T-helper 1 cell treated with Interleukin-12 subunit alpha and Interleukin-12 subunit beta and Interleukin-4 antibody, amounts not matched to agents 30 μg/mL and 1 μg/mL, for 36 hours (primary cell): ENCODE measurements around the gene TRAF3.
"Not testable (repeated sequence)": the region's sequence is repeated elsewhere in the genome, so short reads cannot be mapped to it uniquely, and the experiment has no call there.

Experiments
- H3K27ac Mint-ChIP-seq: one replicate; pipeline ENCODE4 v1.8.0; 2021; ENCODE audit warnings: mild to moderate bottlenecking, mixed read lengths
- H3K27me3 Mint-ChIP-seq: one replicate; pipeline ENCODE4 v1.8.0; 2021; ENCODE audit warnings: low read depth, mixed read lengths
- H3K36me3 Mint-ChIP-seq: one replicate; pipeline ENCODE4 v1.8.0; 2021; ENCODE audit warnings: low read depth, mixed read lengths
- H3K4me1 Mint-ChIP-seq: one replicate; pipeline ENCODE4 v1.8.0; 2021; ENCODE audit warnings: low read depth, mixed read lengths
- H3K4me3 Mint-ChIP-seq: one replicate; pipeline ENCODE4 v1.8.0; 2021; ENCODE audit warnings: mild to moderate bottlenecking, moderate library complexity, mixed read lengths
- H3K9me3 Mint-ChIP-seq: one replicate; pipeline ENCODE4 v1.8.0; 2021; ENCODE audit warnings: mixed read lengths

The TRAF3 gene

GRCh38 chr14:102917056-102917385 lies 139.8 kb downstream of the TRAF3 start:
- Mint-ChIP-seq H3K27me3 (no peaks in the 10 kb centered on the region), H3K27ac (no peak overlapping the region), H3K36me3 (no peaks in the 10 kb centered on the region), H3K4me3 (no peak overlapping the region), H3K4me1 (peaks cover 2% of the 10 kb centered on the region), H3K9me3 (no peaks in the 10 kb centered on the region)

GRCh38 chr14:102917469-102918211 lies 140.4 kb downstream of the TRAF3 start:
- H3K36me3 Mint-ChIP-seq: no peaks in the 10 kb centered on the region
- H3K27me3 Mint-ChIP-seq: no peaks in the 10 kb centered on the region
- no peak overlapping the region for H3K27ac Mint-ChIP-seq
- H3K4me1 Mint-ChIP-seq: peaks cover 2% of the 10 kb centered on the region
- H3K4me3 Mint-ChIP-seq: no peak overlapping the region
- no peaks in the 10 kb centered on the region for H3K9me3 Mint-ChIP-seq

GRCh38 chr14:102918438-102918837 lies 141.2 kb downstream of the TRAF3 start:
- no peaks in the 10 kb centered on the region for H3K36me3 Mint-ChIP-seq
- no peak overlapping the region for H3K4me3 Mint-ChIP-seq
- H3K4me1 Mint-ChIP-seq: peaks cover 2% of the 10 kb centered on the region
- H3K27ac Mint-ChIP-seq: no peak overlapping the region
- peaks cover 4% of the 10 kb centered on the region for H3K27me3 Mint-ChIP-seq
- H3K9me3 Mint-ChIP-seq: no peaks in the 10 kb centered on the region

GRCh38 chr14:102920273-102920997 lies 143.2 kb downstream of the TRAF3 start:
- H3K9me3 Mint-ChIP-seq: no peaks in the 10 kb centered on the region
- peaks cover 11% of the 10 kb centered on the region for H3K27me3 Mint-ChIP-seq
- H3K4me1 Mint-ChIP-seq: peaks cover 2% of the 10 kb centered on the region
- H3K27ac Mint-ChIP-seq: no peak overlapping the region
- no peak overlapping the region for H3K4me3 Mint-ChIP-seq
- H3K36me3 Mint-ChIP-seq: no peaks in the 10 kb centered on the region

- no peaks in the 10 kb centered on the region for H3K9me3 Mint-ChIP-seq
- no peaks in the 10 kb centered on the region for H3K36me3 Mint-ChIP-seq
- no peak overlapping the region for H3K4me3 Mint-ChIP-seq
- peaks cover 2% of the 10 kb centered on the region for H3K4me1 Mint-ChIP-seq
- peaks cover 16% of the 10 kb centered on the region for H3K27me3 Mint-ChIP-seq
- no peak overlapping the region for H3K27ac Mint-ChIP-seq
These were observed 143.7 kb downstream of the TRAF3 start for GRCh38 chr14:102920998-102921304.

GRCh38 chr14:102922490-102923200 lies 145.4 kb downstream of the TRAF3 start, which contains the start of gene AMN:
Gene AMN, plus strand, starts transcription at chr14:102922663. Its CDS starts 26 bp downstream, at chr14:102922689.
- Mint-ChIP-seq H3K4me3 (peak within 1 kb of the TSS; percentile 49), H3K27ac (no peak within 1 kb of the TSS), H3K4me1 (no peaks in the 10 kb centered on the region), H3K9me3 (no peaks in the 10 kb centered on the region), H3K27me3 (peaks cover 31% of the 10 kb centered on the region), H3K36me3 (no peaks in the 10 kb centered on the region)

- no peak overlapping the region for H3K27ac Mint-ChIP-seq
These were observed 146.1 kb downstream of the TRAF3 start for GRCh38 chr14:102923201-102923924.

GRCh38 chr14:102923925-102924486 lies 146.8 kb downstream of the TRAF3 start:
- H3K27ac Mint-ChIP-seq: no peak overlapping the region
- peaks cover 1% of the 10 kb centered on the region for H3K4me1 Mint-ChIP-seq
- H3K9me3 Mint-ChIP-seq: no peaks in the 10 kb centered on the region
- H3K4me3 Mint-ChIP-seq: no peak overlapping the region
- H3K27me3 Mint-ChIP-seq: peaks cover 40% of the 10 kb centered on the region
- no peaks in the 10 kb centered on the region for H3K36me3 Mint-ChIP-seq

More at GRCh38 chr14:102923201-102923924, 146.1 kb downstream of the TRAF3 start:
- Mint-ChIP-seq H3K4me3 (peak overlapping the region; percentile 49), H3K4me1 (no peaks in the 10 kb centered on the region), H3K9me3 (no peaks in the 10 kb centered on the region), H3K36me3 (no peaks in the 10 kb centered on the region), H3K27me3 (peaks cover 36% of the 10 kb centered on the region)

GRCh38 chr14:102924632-102925588 lies 147.7 kb downstream of the TRAF3 start:
- no peak overlapping the region for H3K27ac Mint-ChIP-seq
- H3K36me3 Mint-ChIP-seq: no peaks in the 10 kb centered on the region
- no peak overlapping the region for H3K4me3 Mint-ChIP-seq
- peaks cover 40% of the 10 kb centered on the region for H3K27me3 Mint-ChIP-seq
- H3K4me1 Mint-ChIP-seq: peaks cover 1% of the 10 kb centered on the region
- H3K9me3 Mint-ChIP-seq: no peaks in the 10 kb centered on the region

GRCh38 chr14:102925646-102926045 lies 148.4 kb downstream of the TRAF3 start:
- peaks cover 41% of the 10 kb centered on the region for H3K27me3 Mint-ChIP-seq
- H3K27ac Mint-ChIP-seq: no peak overlapping the region
- H3K36me3 Mint-ChIP-seq: no peaks in the 10 kb centered on the region
- H3K4me1 Mint-ChIP-seq: peaks cover 1% of the 10 kb centered on the region
- no peak overlapping the region for H3K4me3 Mint-ChIP-seq
- no peaks in the 10 kb centered on the region for H3K9me3 Mint-ChIP-seq

- Mint-ChIP-seq H3K27ac (no peak overlapping the region), H3K36me3 (no peaks in the 10 kb centered on the region), H3K4me3 (no peak overlapping the region), H3K9me3 (no peaks in the 10 kb centered on the region), H3K4me1 (peaks cover 1% of the 10 kb centered on the region), H3K27me3 (peaks cover 45% of the 10 kb centered on the region)
These were observed 148.9 kb downstream of the TRAF3 start for GRCh38 chr14:102926104-102926503.

- not testable (repeated sequence) for H3K27ac Mint-ChIP-seq, H3K9me3 Mint-ChIP-seq, H3K36me3 Mint-ChIP-seq, H3K4me3 Mint-ChIP-seq, H3K4me1 Mint-ChIP-seq
- H3K27me3 Mint-ChIP-seq: peaks cover 53% of the 10 kb centered on the region
These were observed 149.6 kb downstream of the TRAF3 start for GRCh38 chr14:102926840-102927239.

GRCh38 chr14:102927346-102927877 lies 150.2 kb downstream of the TRAF3 start:
- peaks cover 1% of the 10 kb centered on the region for H3K4me1 Mint-ChIP-seq
- H3K9me3 Mint-ChIP-seq: no peaks in the 10 kb centered on the region
- H3K27ac Mint-ChIP-seq: no peak overlapping the region
- H3K4me3 Mint-ChIP-seq: no peak overlapping the region
- H3K36me3 Mint-ChIP-seq: no peaks in the 10 kb centered on the region
- H3K27me3 Mint-ChIP-seq: peaks cover 53% of the 10 kb centered on the region
